OCI-LY1 (cell line): Measurements from ENCODE around the gene OR2W3.

ENCODE experiments used
- H2AFZ ChIP-seq: fragments of 200-600 bp; sonication (generic), shearing (Covaris generic); 2 replicates; pipeline ENCODE4 v1.6.0; 2014; ENCODE audit warnings: antibody characterized with exemption, mild to moderate bottlenecking, low read length
- H3F3A ChIP-seq: fragments of 200-600 bp; sonication (generic), shearing (Covaris generic); 2 replicates; pipeline ENCODE4 v1.6.0; 2014; ENCODE audit warnings: mild to moderate bottlenecking, antibody characterized with exemption, low read length, moderate library complexity; ENCODE audit not compliant: insufficient read depth
- H3K27ac ChIP-seq: fragments of 200-600 bp; sonication (generic); 2 replicates; pipeline ENCODE4 v1.5.1; 2014; ENCODE audit warnings: low read length, mixed run types, mild to moderate bottlenecking, low read depth; ENCODE audit not compliant: poor library complexity, severe bottlenecking
- H3K27me3 ChIP-seq: fragments of 200-600 bp; sonication (generic); 2 replicates; pipeline ENCODE4 v1.6.0; 2014; ENCODE audit warnings: antibody characterized with exemption, mild to moderate bottlenecking, low read length, moderate library complexity; ENCODE audit not compliant: insufficient read depth
- H3K36me3 ChIP-seq: fragments of 200-600 bp; sonication (generic); 2 replicates; pipeline ENCODE4 v1.6.1; 2014; ENCODE audit warnings: mild to moderate bottlenecking, antibody characterized with exemption, low read length, moderate library complexity, mixed read lengths; ENCODE audit not compliant: insufficient read depth
- H3K4me1 ChIP-seq: fragments of 200-600 bp; sonication (generic); 2 replicates; pipeline ENCODE4 v1.5.1; 2014; ENCODE audit warnings: mild to moderate bottlenecking, low read length, moderate library complexity; ENCODE audit not compliant: insufficient read depth, severe bottlenecking
- H3K4me2 ChIP-seq: fragments of 200-600 bp; sonication (generic), shearing (Covaris generic); 2 replicates; pipeline ENCODE4 v1.6.1; 2014; ENCODE audit warnings: low read length
- H3K4me3 ChIP-seq: fragments of 200-600 bp; sonication (generic); 2 replicates; pipeline ENCODE4 v1.5.1; 2014; ENCODE audit warnings: low read length, low read depth, mild to moderate bottlenecking, mixed read lengths; ENCODE audit not compliant: poor library complexity, severe bottlenecking
- H3K79me2 ChIP-seq: fragments of 200-600 bp; shearing (Covaris generic); 2 replicates; pipeline ENCODE4 v1.6.1; 2016; ENCODE audit warnings: mixed run types, low read length, mixed read lengths; ENCODE audit not compliant: insufficient read depth
- H3K9ac ChIP-seq: fragments of 200-600 bp; sonication (generic), shearing (Covaris generic); 2 replicates; pipeline ENCODE4 v1.6.1; 2014; ENCODE audit warnings: mild to moderate bottlenecking, low read length, mixed read lengths
- H3K9me2 ChIP-seq: fragments of 200-600 bp; sonication (generic), shearing (Covaris generic); 2 replicates; pipeline ENCODE4 v1.6.1; 2014; ENCODE audit warnings: low read depth, mild to moderate bottlenecking, low read length, mixed read lengths
- H3K9me3 ChIP-seq: fragments of 200-600 bp; shearing (Covaris generic); 2 replicates; pipeline ENCODE4 v1.6.1; 2014; ENCODE audit warnings: low read length, mixed read lengths
- H4K20me1 ChIP-seq: fragments of 200-600 bp; sonication (generic), shearing (Covaris generic); 2 replicates; pipeline ENCODE4 v1.6.0; 2016; ENCODE audit warnings: mild to moderate bottlenecking, low read length; ENCODE audit not compliant: insufficient read depth
- CTCF ChIP-seq: fragments of 200-600 bp; sonication (generic), shearing (Covaris generic); IDR thresholded peaks from 2 replicates; pipeline ENCODE4 v1.5.1; 2017; ENCODE audit warnings: mild to moderate bottlenecking, antibody characterized with exemption, low read length, moderate library complexity, mixed read lengths
- EZH2 ChIP-seq: fragments of 200-600 bp; sonication (generic), shearing (Covaris generic); IDR thresholded peaks from 2 replicates; pipeline ENCODE4 v1.8.0; 2017; ENCODE audit warnings: borderline replicate concordance, mixed run types, mild to moderate bottlenecking, antibody characterized with exemption, low read length, moderate library complexity, mixed read lengths

The OR2W3 gene

GRCh38 chr1:247864644-247865043, 30.7 kb upstream of the OR2W3 start:
- TF ChIP-seq CTCF (no peak), EZH2 (no peak)
- Histone ChIP-seq H3K4me1 (no peaks in the 10 kb centered on the region), H3K79me2 (no peaks in the 10 kb centered on the region)

GRCh38 chr1:247865416-247865815, 30.0 kb upstream of the OR2W3 start:
- Histone ChIP-seq H3K9me3 (no peaks in the 10 kb centered on the region), H4K20me1 (no peaks in the 10 kb centered on the region), H3K27ac (no peak overlapping the region), H3F3A (no peaks in the 10 kb centered on the region), H3K4me3 (no peak overlapping the region), H3K9ac (no peak overlapping the region), H3K9me2 (no peaks in the 10 kb centered on the region), H3K27me3 (no peaks in the 10 kb centered on the region), H3K79me2 (no peaks in the 10 kb centered on the region), H2AFZ (no peak overlapping the region), H3K36me3 (no peaks in the 10 kb centered on the region), H3K4me1 (no peaks in the 10 kb centered on the region), H3K4me2 (no peak overlapping the region)
- no peak for TF ChIP-seq EZH2
- TF ChIP-seq CTCF, result no peak

More at GRCh38 chr1:247864644-247865043, 30.7 kb upstream of the OR2W3 start:
- no peak overlapping the region for H2AFZ ChIP-seq
- no peaks in the 10 kb centered on the region for H3K27me3 ChIP-seq
- H3K4me2 ChIP-seq, result no peak overlapping the region
- H3K9me3 ChIP-seq, result no peaks in the 10 kb centered on the region
- no peaks in the 10 kb centered on the region for H3K36me3 ChIP-seq
- H3K9ac ChIP-seq, result no peak overlapping the region
- H3F3A ChIP-seq, result no peaks in the 10 kb centered on the region
- no peaks in the 10 kb centered on the region for H4K20me1 ChIP-seq
- H3K4me3 ChIP-seq, result no peak overlapping the region
- no peaks in the 10 kb centered on the region for H3K9me2 ChIP-seq
- H3K27ac ChIP-seq, result no peak overlapping the region

GRCh38 chr1:247883346-247883745, 12.0 kb upstream of the OR2W3 start:
- H3K4me2 ChIP-seq, result no peak overlapping the region
- no peak overlapping the region for H3K27ac ChIP-seq
- no peak for TF ChIP-seq CTCF
- no peak for TF ChIP-seq EZH2
- no peaks in the 10 kb centered on the region for H3K9me2 ChIP-seq
- H3K4me3 ChIP-seq, result no peak overlapping the region
- no peaks in the 10 kb centered on the region for H3F3A ChIP-seq
- H3K27me3 ChIP-seq, result no peaks in the 10 kb centered on the region
- H3K36me3 ChIP-seq, result no peaks in the 10 kb centered on the region
- no peaks in the 10 kb centered on the region for H3K9me3 ChIP-seq
- H3K79me2 ChIP-seq, result no peaks in the 10 kb centered on the region
- H4K20me1 ChIP-seq, result no peaks in the 10 kb centered on the region
- H3K4me1 ChIP-seq, result no peaks in the 10 kb centered on the region
- no peak overlapping the region for H2AFZ ChIP-seq
- H3K9ac ChIP-seq, result no peak overlapping the region
